Sigmoid colon (tissue), 7 donors: ENCODE measurements around the gene FAXC. TPM values are rescaled to one million over a fixed set of nuclear protein-coding genes. Genes with fewer than 3 reads are reported as not detected.

Source experiments
- DNase-seq: peaks from one replicate; pipeline ENCODE4 v3.0.0-alpha.2; 2019
- H3K27ac ChIP-seq, 4 donors: fragments of 200-600 bp; sonication (generic); one replicate each; pipeline ENCODE4 v1.5.1; 2016 to 2019; ENCODE audit warnings: mild to moderate bottlenecking in 1 of 4
- H3K27me3 ChIP-seq, 3 donors: fragments of 200-600 bp; sonication (generic); one replicate each; pipeline ENCODE4 v1.5.1; 2019; ENCODE audit warnings: mild to moderate bottlenecking in 1 of 3
- H3K36me3 ChIP-seq, 4 donors: fragments of 200-600 bp; sonication (generic); one replicate each; pipeline ENCODE4 v1.5.1; 2016 to 2019
- H3K4me1 ChIP-seq, 4 donors: fragments of 200-600 bp; sonication (generic); one replicate each; pipeline ENCODE4 v1.5.1; 2017 to 2019
- H3K4me3 ChIP-seq, 4 donors: fragments of 200-600 bp; sonication (generic); one replicate each; pipeline ENCODE4 v1.5.1; 2017 to 2019; ENCODE audit warnings: mild to moderate bottlenecking in 2 of 4, moderate library complexity in 1 of 4
- H3K9me3 ChIP-seq, 4 donors: fragments of 200-600 bp in 3 of 4; sonication (generic) in 3 of 4; one replicate each; pipeline versions ENCODE4 v1.5.1 to v1.6.1; 2013 to 2019
- CTCF ChIP-seq, 4 experiments: fragments of 450-650 bp in 3 of 4; fragments of 200-600 bp in 1 of 4; IDR thresholded peaks; one replicate each; pipeline ENCODE4 v1.5.1; 2016 to 2019; ENCODE audit warnings: antibody characterized with exemption in 4 of 4, mild to moderate bottlenecking in 3 of 4, moderate library complexity in 2 of 4
- EP300 ChIP-seq, 4 donors: sonication (generic); formaldehyde crosslinking; IDR thresholded peaks; one replicate each; pipeline ENCODE4 v1.6.1; 2017; ENCODE audit warnings: antibody characterized with exemption in 4 of 4
- POLR2A ChIP-seq, 2 donors: fragments of 450-650 bp; IDR thresholded peaks; one replicate each; pipeline ENCODE4 v1.6.1; 2016; ENCODE audit warnings: antibody characterized with exemption in 2 of 2, mild to moderate bottlenecking in 2 of 2, moderate library complexity in 2 of 2
- POLR2AphosphoS5 ChIP-seq, 4 donors: sonication (generic); formaldehyde crosslinking; IDR thresholded peaks; one replicate each; pipeline ENCODE4 v1.6.1; 2017; ENCODE audit warnings: antibody characterized with exemption in 4 of 4
- WGBS, 2 donors: extraction: QIAGEN DNeasy Blood & Tissue Kit; methylation state at CpG; one replicate each; pipeline ENCODE4 v1.1.7; 2013; 5-methylcytosine and 5-hydroxymethylcytosine counted together
- intact Hi-C: fragments of 100-400 bp; cut with DNase I; formaldehyde crosslinking; loops from one replicate; pipeline ENCODE4 v1.15.1; 2023
- polyA plus RNA-seq, 3 donors: library from polyadenylated mRNA; stranded (reverse); fragments of 200-250 nt; gene quantifications; one replicate each; pipeline ENCODE4 v1.2.3, GENCODE V29; 2013
- total RNA-seq, 4 donors: library from RNA; depleted of rRNA; stranded (reverse); fragments of >200 nt; gene quantifications; one replicate each; pipeline ENCODE4 v1.1.0, GENCODE V29; 2016
- donor health status: healthy with polysubstance abuse.
- donor health status: Bipolar disorder and iron deficiency.
- donor health status: healthy.

Gene FAXC
- total and polyA plus RNA-seq, 7 donors: under 0.01 to 54.0 (median 23.1) TPM

- DNase-seq: no peak
- H3K27ac ChIP-seq: no peak overlapping the region
- 80 to 83% methylated on average over 8 of the region's 8 CpGs for WGBS, 2 donors
- no peaks in the 10 kb centered on the region for H3K27me3 ChIP-seq
- no peak overlapping the region for H3K4me3 ChIP-seq
- H3K36me3 ChIP-seq: no peaks in the 10 kb centered on the region
- no peaks in the 10 kb centered on the region for H3K9me3 ChIP-seq
- TF ChIP-seq POLR2A (IDR thresholded peaks at IDR 0.05): no peak
- TF ChIP-seq POLR2AphosphoS5 (IDR thresholded peaks at IDR 0.05): no peak
- no peak for TF ChIP-seq CTCF (IDR thresholded peaks at IDR 0.05)
- no peak for TF ChIP-seq EP300 (IDR thresholded peaks at IDR 0.05)
- intact Hi-C loops: no loop called here
- no peaks in the 10 kb centered on the region for H3K4me1 ChIP-seq
Measured at GRCh38 chr6:99232056-99232455, 117.4 kb downstream of the FAXC start.

- H3K27ac ChIP-seq: no peak overlapping the region
- WGBS, 2 donors: 54 to 67% methylated on average over 3 of the region's 3 CpGs
Measured at GRCh38 chr6:99225172-99225571, 124.3 kb downstream of the FAXC start.

More at GRCh38 chr6:99225172-99225571, 124.3 kb downstream of the FAXC start:
- TF ChIP-seq POLR2AphosphoS5 (IDR thresholded peaks at IDR 0.05): no peak
- TF ChIP-seq CTCF (IDR thresholded peaks at IDR 0.05): no peak
- TF ChIP-seq EP300 (IDR thresholded peaks at IDR 0.05): no peak
- no peak for TF ChIP-seq POLR2A (IDR thresholded peaks at IDR 0.05)
- intact Hi-C loops: no loop called here
- H3K27me3 ChIP-seq: no peaks in the 10 kb centered on the region
- H3K9me3 ChIP-seq: no peaks in the 10 kb centered on the region
- H3K4me3 ChIP-seq: no peak overlapping the region
- no peaks in the 10 kb centered on the region for H3K4me1 ChIP-seq
- DNase-seq: no peak
- no peaks in the 10 kb centered on the region for H3K36me3 ChIP-seq

Other genes with a start within 250 kb of the FAXC start
- 1 to 10 TPM; 3.0 to 7.9 (median 7.4) TPM for gene COQ3, start 44.5 kb upstream of the FAXC start, total RNA-seq
- 10 to 100 TPM; 10.5 to 13.2 (median 12.6) TPM for gene COQ3, start 44.5 kb upstream of the FAXC start, polyA plus RNA-seq
- 100 to 1,000 TPM; 135 to 253 (median 150) TPM for gene PNISR, start 75.6 kb upstream of the FAXC start, total RNA-seq
- gene PNISR, start 75.6 kb upstream of the FAXC start, polyA plus RNA-seq: 10 to 100 TPM in 2 of 3 donors, 1 to 10 TPM in 1; 9.5 to 46.3 (median 18.0) TPM
- gene USP45, start 165.7 kb upstream of the FAXC start, total RNA-seq: 10 to 100 TPM; 19.4 to 35.2 (median 23.1) TPM
- 1 to 10 TPM; 4.3 to 5.4 (median 5.3) TPM for gene USP45, start 165.7 kb upstream of the FAXC start, polyA plus RNA-seq
- 10 to 100 TPM; 38.5 to 65.3 (median 55.8) TPM for gene CCNC, start 219.0 kb upstream of the FAXC start, total RNA-seq
- gene CCNC, start 219.0 kb upstream of the FAXC start, polyA plus RNA-seq: 10 to 100 TPM; 30.5 to 61.0 (median 56.5) TPM